ENCODE measurements around the gene CPLX3. TPM values are rescaled to one million over a fixed set of nuclear protein-coding genes. Genes with fewer than 3 reads are reported as not detected.
A peak's percentile ranks its signal among the peaks of the same experiment; 100 is the strongest.

The CPLX3 gene
- polyA plus RNA-seq, 2 of the 4 experiments (the other 2 are of a cell fraction), result not detected

GRCh38 chr15:74791667-74792066 lies 34.8 kb upstream of the CPLX3 start (continued):
- TF ChIP-seq CTCF (IDR thresholded peaks at IDR 0.05), result no peak
- TF ChIP-seq CHD2 (IDR thresholded peaks at IDR 0.05; ENCODE audit: low read length, partially characterized antibody), result no peak
- TF ChIP-seq EHF (CRISPR knock-in tag; IDR thresholded peaks at IDR 0.05), result no peak

- 91% methylated on average over 10 of the region's 12 CpGs for WGBS (ENCODE audit: missing lambda C conversion rate)
- Histone ChIP-seq H3K4me3 (no peak overlapping the region), H3K27ac (no peak overlapping the region), H3K4me1 (peaks cover 17% of the 10 kb centered on the region; the same call in 1 of the 3 replicates), H3K9me3 (no peaks in the 10 kb centered on the region), H3K4me2 (no peak overlapping the region)
- no peak for TF ChIP-seq TFCP2L1 (CRISPR knock-in tag; IDR thresholded peaks at IDR 0.05)
- no peak for TF ChIP-seq HMGXB4 (CRISPR knock-in tag; IDR thresholded peaks at IDR 0.05; ENCODE audit: borderline replicate concordance)
- TF ChIP-seq HOXA7 (CRISPR knock-in tag; IDR thresholded peaks at IDR 0.05), result no peak
- FAIRE-seq (no peak), ATAC-seq (no peak), DNase-seq (ENCODE audit: low read depth in 1 of 2, low spot score in 1 of 2) (no peak)
- POLR2A ChIA-PET, result interaction anchor here (0.5 kb wide), 1 partner anchor 80 kb away, joined by 5 read pairs; no protein-coding TSS in a partner anchor
- CTCF ChIA-PET, result interaction anchor here (1.6 to 66.7 kb wide), 4 partner anchors 2 to 158 kb away, joined by 5 to 1908 read pairs (median 961); partner anchors contain the start of genes CPLX3, CSK, LMAN1L and ULK3
These were observed 34.0 kb upstream of the CPLX3 start for GRCh38 chr15:74792227-74793016.

GRCh38 chr15:74793135-74794028 lies 33.0 kb upstream of the CPLX3 start:
- Histone ChIP-seq H3K9me3 (no peaks in the 10 kb centered on the region), H3K4me1 (peaks cover 17% of the 10 kb centered on the region; the same call in 1 of the 3 replicates), H3K27ac (no peak overlapping the region), H3K4me3 (no peak overlapping the region), H3K4me2 (no peak overlapping the region)
- ATAC-seq, result peak in 1 of 2 experiments; percentile 27; a peak in 1 of 6 replicates
- 79% methylated on average over 12 of the region's 12 CpGs for WGBS (ENCODE audit: missing lambda C conversion rate)
- FAIRE-seq, result no peak
- CTCF ChIA-PET, result interaction anchor here (1.3 to 66.7 kb wide), 5 partner anchors 3 to 162 kb away, joined by 4 to 1908 read pairs (median 14); partner anchors contain the start of genes CPLX3, CSK, LMAN1L and ULK3
- POLR2A ChIA-PET, result no interaction called here
- TF ChIP-seq ZSCAN20 (CRISPR knock-in tag; IDR thresholded peaks at IDR 0.05) (no peak), EHF (CRISPR knock-in tag; IDR thresholded peaks at IDR 0.05) (no peak), HES2 (IDR thresholded peaks at IDR 0.05) (no peak), TFCP2L1 (CRISPR knock-in tag; IDR thresholded peaks at IDR 0.05) (no peak), SREBF2 (IDR thresholded peaks at IDR 0.05) (no peak), RNF2 (IDR thresholded peaks at IDR 0.05; ENCODE audit: borderline replicate concordance, low read depth) (no peak), EP300 (IDR thresholded peaks at IDR 0.05) (no peak)
- DNase-seq (ENCODE audit: low read depth in 1 of 2, low spot score in 1 of 2), result no peak
